HUES6 (cell line): ENCODE results near the gene TPH2.

Experiments
- H3K27ac ChIP-seq: 2 replicates; pipeline ENCODE4 v1.7.0; 2013; ENCODE audit warnings: low read depth, mild to moderate bottlenecking, low read length, inconsistent platforms
- H3K27me3 ChIP-seq: 2 replicates; pipeline ENCODE4 v1.6.1; 2013; ENCODE audit warnings: low read length; ENCODE audit not compliant: control insufficient read depth, insufficient read depth
- H3K36me3 ChIP-seq: 2 replicates; pipeline ENCODE4 v1.6.1; 2013; ENCODE audit warnings: low read length; ENCODE audit not compliant: control insufficient read depth, insufficient read depth
- H3K4me1 ChIP-seq: 2 replicates; pipeline ENCODE4 v1.6.1; 2013; ENCODE audit warnings: low read length; ENCODE audit not compliant: control insufficient read depth, insufficient read depth
- H3K4me3 ChIP-seq: 2 replicates; pipeline ENCODE4 v1.5.1; 2013; ENCODE audit warnings: low read depth, low read length
- H3K9ac ChIP-seq: one replicate; pipeline ENCODE4 v1.6.1; 2013; ENCODE audit warnings: mild to moderate bottlenecking, low read length
- H3K9me3 ChIP-seq: 2 replicates; pipeline ENCODE4 v1.6.1; 2013; ENCODE audit warnings: low read depth, low read length; ENCODE audit not compliant: control insufficient read depth, insufficient read depth

TPH2 gene

DNA sequence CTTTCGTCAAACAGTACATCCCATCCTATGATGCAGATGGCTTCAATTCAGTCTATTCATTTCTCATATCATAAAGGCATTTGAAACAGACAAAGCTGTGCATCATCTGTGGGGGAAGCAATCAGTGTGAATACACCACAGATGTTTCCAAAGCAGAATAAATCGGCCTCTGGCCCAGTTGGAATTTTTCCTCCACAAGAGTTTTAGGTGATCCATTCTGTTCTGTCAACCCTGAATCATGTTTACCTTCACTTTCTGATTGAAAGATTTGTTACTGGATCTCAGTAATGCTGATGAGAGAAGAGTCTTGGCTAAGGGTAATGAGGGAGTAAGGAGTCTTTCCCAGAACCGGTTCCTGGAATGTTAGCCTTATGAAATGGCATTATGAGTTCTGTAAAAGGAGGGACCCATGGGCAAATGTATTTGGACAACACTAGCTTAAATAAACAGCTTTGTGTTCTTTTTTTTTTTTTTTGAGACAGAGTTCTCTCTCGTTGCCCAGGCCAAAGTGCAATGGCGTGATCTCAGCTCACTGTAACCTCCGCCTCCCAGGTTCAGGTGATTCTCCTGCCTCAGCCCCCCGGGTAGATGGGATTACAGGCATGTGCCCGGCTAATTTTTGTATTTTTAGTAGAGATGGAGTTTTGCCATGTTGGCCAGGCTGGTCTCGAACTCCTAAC, 62.5 kb downstream of the TPH2 start:
- H3K4me3 ChIP-seq = no peak overlapping the region

GRCh38 chr12:72006766-72007165, 68.1 kb downstream of the TPH2 start:
- Histone ChIP-seq H3K9ac (no peak overlapping the region), H3K4me3 (no peak overlapping the region), H3K27me3 (no peaks in the 10 kb centered on the region), H3K27ac (no peak overlapping the region), H3K9me3 (no peaks in the 10 kb centered on the region), H3K4me1 (no peaks in the 10 kb centered on the region), H3K36me3 (no peaks in the 10 kb centered on the region)

More for the DNA sequence above, 62.5 kb downstream of the TPH2 start:
- Histone ChIP-seq H3K9me3 (no peaks in the 10 kb centered on the region), H3K27me3 (no peaks in the 10 kb centered on the region), H3K4me1 (no peaks in the 10 kb centered on the region), H3K36me3 (no peaks in the 10 kb centered on the region), H3K9ac (no peak overlapping the region), H3K27ac (no peak overlapping the region)

- H3K9me3 ChIP-seq = no peaks in the 10 kb centered on the region
- no peak overlapping the region for H3K9ac ChIP-seq
- H3K27ac ChIP-seq = no peak overlapping the region
- H3K36me3 ChIP-seq = no peaks in the 10 kb centered on the region
- no peaks in the 10 kb centered on the region for H3K4me1 ChIP-seq
- H3K27me3 ChIP-seq = no peaks in the 10 kb centered on the region
- H3K4me3 ChIP-seq = no peak overlapping the region
Observed at GRCh38 chr12:72010356-72010755, 71.7 kb downstream of the TPH2 start.

GRCh38 chr12:72011374-72011773, 72.7 kb downstream of the TPH2 start:
- Histone ChIP-seq H3K4me3 (no peak overlapping the region), H3K9ac (no peak overlapping the region), H3K27ac (no peak overlapping the region), H3K27me3 (no peaks in the 10 kb centered on the region), H3K4me1 (no peaks in the 10 kb centered on the region), H3K36me3 (no peaks in the 10 kb centered on the region), H3K9me3 (no peaks in the 10 kb centered on the region)

- Histone ChIP-seq H3K9ac (no peak overlapping the region), H3K36me3 (no peaks in the 10 kb centered on the region), H3K27ac (no peak overlapping the region)
Observed at GRCh38 chr12:72012874-72013273, 74.2 kb downstream of the TPH2 start.

GRCh38 chr12:72015895-72016294, 77.2 kb downstream of the TPH2 start:
- Histone ChIP-seq H3K4me3 (no peak overlapping the region), H3K9me3 (no peaks in the 10 kb centered on the region), H3K4me1 (no peaks in the 10 kb centered on the region), H3K27me3 (no peaks in the 10 kb centered on the region), H3K9ac (no peak overlapping the region), H3K36me3 (no peaks in the 10 kb centered on the region), H3K27ac (no peak overlapping the region)

More at GRCh38 chr12:72012874-72013273, 74.2 kb downstream of the TPH2 start:
- no peak overlapping the region for H3K4me3 ChIP-seq
- no peaks in the 10 kb centered on the region for H3K4me1 ChIP-seq
- no peaks in the 10 kb centered on the region for H3K9me3 ChIP-seq
- H3K27me3 ChIP-seq = no peaks in the 10 kb centered on the region

DNA sequence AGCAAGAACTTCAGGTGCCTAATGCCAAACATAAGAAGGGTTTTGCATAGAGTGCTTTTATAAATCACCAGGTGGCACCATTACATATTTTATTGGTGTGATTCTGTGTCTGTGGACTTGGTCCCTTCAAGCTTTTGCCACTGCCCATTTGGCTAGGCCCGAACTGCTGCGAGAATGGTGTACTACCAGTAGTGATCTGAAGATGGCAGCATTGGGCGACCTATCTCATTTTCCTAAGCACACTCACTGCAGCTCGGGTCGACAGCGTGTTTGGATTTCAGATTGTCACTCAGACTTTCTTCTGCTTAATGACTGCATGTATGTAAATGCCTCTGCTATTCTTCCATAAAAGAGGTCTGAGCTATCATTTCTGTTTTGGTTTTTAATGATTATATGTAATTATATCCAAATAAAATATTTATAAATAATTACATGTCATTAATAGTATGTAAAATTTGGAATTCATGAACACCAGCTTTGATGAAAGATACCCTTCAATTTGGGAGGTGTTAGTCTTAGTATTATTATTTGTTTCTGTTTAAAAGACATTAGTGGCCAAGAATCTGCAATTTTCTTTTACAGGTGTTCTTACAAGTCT, 78.5 kb downstream of the TPH2 start:
- no peak overlapping the region for H3K27ac ChIP-seq
- no peaks in the 10 kb centered on the region for H3K9me3 ChIP-seq
- H3K9ac ChIP-seq = no peak overlapping the region

GRCh38 chr12:72018036-72018435, 79.4 kb downstream of the TPH2 start:
- no peaks in the 10 kb centered on the region for H3K9me3 ChIP-seq
- no peak overlapping the region for H3K4me3 ChIP-seq
- no peak overlapping the region for H3K9ac ChIP-seq
- no peaks in the 10 kb centered on the region for H3K36me3 ChIP-seq
- H3K27me3 ChIP-seq = no peaks in the 10 kb centered on the region
- H3K27ac ChIP-seq = no peak overlapping the region
- no peaks in the 10 kb centered on the region for H3K4me1 ChIP-seq

More for the DNA sequence above, 78.5 kb downstream of the TPH2 start:
- Histone ChIP-seq H3K4me1 (no peaks in the 10 kb centered on the region), H3K27me3 (no peaks in the 10 kb centered on the region), H3K4me3 (no peak overlapping the region), H3K36me3 (no peaks in the 10 kb centered on the region)

GRCh38 chr12:72024613-72025012, 86.0 kb downstream of the TPH2 start:
- Histone ChIP-seq H3K4me1 (no peaks in the 10 kb centered on the region), H3K36me3 (no peaks in the 10 kb centered on the region), H3K27me3 (no peaks in the 10 kb centered on the region), H3K4me3 (no peak overlapping the region), H3K27ac (no peak overlapping the region), H3K9ac (no peak overlapping the region), H3K9me3 (no peaks in the 10 kb centered on the region)

GRCh38 chr12:72025524-72025923, 86.9 kb downstream of the TPH2 start:
- Histone ChIP-seq H3K27me3 (no peaks in the 10 kb centered on the region), H3K4me3 (no peak overlapping the region), H3K27ac (no peak overlapping the region), H3K9me3 (no peaks in the 10 kb centered on the region), H3K4me1 (no peaks in the 10 kb centered on the region), H3K9ac (no peak overlapping the region), H3K36me3 (no peaks in the 10 kb centered on the region)

DNA sequence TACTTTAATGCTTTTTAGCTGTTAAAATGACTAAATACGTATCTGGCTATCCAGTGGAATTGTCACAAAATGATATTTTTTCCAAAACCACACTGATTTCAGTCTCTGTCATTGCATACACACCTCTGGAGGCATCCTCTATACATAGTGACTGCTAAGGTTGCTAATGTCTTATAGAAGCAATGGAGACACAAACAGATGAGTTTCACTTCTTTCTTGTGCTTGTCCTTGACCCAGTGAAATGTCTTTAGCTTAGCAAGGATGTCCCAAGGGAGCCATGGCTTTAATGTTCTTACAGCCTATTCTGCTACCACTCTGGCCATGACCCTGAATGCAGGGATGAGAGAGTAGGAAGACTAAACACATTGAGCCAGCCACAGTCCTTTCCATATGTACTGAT, 90.3 kb downstream of the TPH2 start:
- Histone ChIP-seq H3K4me1 (no peaks in the 10 kb centered on the region), H3K27me3 (no peaks in the 10 kb centered on the region), H3K9ac (no peak overlapping the region), H3K27ac (no peak overlapping the region), H3K4me3 (no peak overlapping the region), H3K9me3 (no peaks in the 10 kb centered on the region), H3K36me3 (no peaks in the 10 kb centered on the region)
